GM12878 (cell line): ENCODE measurements around the gene GNA14.

Source experiments
- CEBPZ ChIP-seq: fragments of 150-350 bp; IDR thresholded peaks from 2 replicates; pipeline ENCODE4 v1.6.1; 2016; ENCODE audit warnings: low read depth, low read length
- CHD4 ChIP-seq: fragments of 200-600 bp; sonication (generic); IDR thresholded peaks from 2 replicates; pipeline ENCODE4 v1.6.1; 2016; ENCODE audit warnings: mild to moderate bottlenecking
- CREB1 ChIP-seq: IDR thresholded peaks from 2 replicates; pipeline ENCODE4 v1.6.1; 2012; ENCODE audit warnings: low read depth, mild to moderate bottlenecking, inconsistent platforms
- CTCF ChIP-seq, 3 experiments: IDR thresholded peaks in 2 of 3; conservative IDR thresholded peaks in 1 of 3; 2 replicates each; pipeline ENCODE4 v1.5.1; 2011; ENCODE audit warnings: low read depth in 3 of 3, low read length in 3 of 3, mild to moderate bottlenecking in 3 of 3, control low read depth in 2 of 3, moderate library complexity in 2 of 3, inconsistent platforms in 1 of 3, mixed read lengths in 1 of 3; ENCODE audit not compliant: control insufficient read depth in 2 of 3, insufficient read depth in 1 of 3; ENCODE audit errors: extremely low read depth in 1 of 3
- DPF2 ChIP-seq: fragments of 450-650 bp; IDR thresholded peaks from 2 replicates; pipeline ENCODE4 v1.6.1; 2017; ENCODE audit warnings: mild to moderate bottlenecking
- ELK1 ChIP-seq: IDR thresholded peaks from 2 replicates; pipeline ENCODE4 v1.6.1; 2012; ENCODE audit warnings: low read depth, low read length, improper control_type of control experiment
- EZH2 ChIP-seq: IDR thresholded peaks from 2 replicates; pipeline ENCODE4 v1.6.1; 2012; ENCODE audit warnings: low read depth, mild to moderate bottlenecking, control low read depth, inconsistent platforms, low read length, borderline replicate concordance; ENCODE audit not compliant: control insufficient read depth
- HDAC6 ChIP-seq: fragments of 200-600 bp; sonication (generic); IDR thresholded peaks from one replicate; pipeline ENCODE4 v1.8.0; 2017; ENCODE audit warnings: antibody characterized with exemption; ENCODE audit not compliant: unreplicated experiment
- KLF5 ChIP-seq: fragments of 450-650 bp; IDR thresholded peaks from 2 replicates; pipeline ENCODE4 v1.6.1; 2014; ENCODE audit warnings: mild to moderate bottlenecking; ENCODE audit not compliant: partially characterized antibody
- POLR2A ChIP-seq: IDR thresholded peaks from 2 replicates; pipeline ENCODE4 v1.6.1; 2011; ENCODE audit warnings: low read depth, mild to moderate bottlenecking, low read length
- RAD21 ChIP-seq: IDR thresholded peaks from 2 replicates; pipeline ENCODE4 v1.6.1; 2011; ENCODE audit warnings: mild to moderate bottlenecking, low read depth, low read length, moderate library complexity; ENCODE audit not compliant: insufficient read depth
- TF ChIP-seq, protein P1 (sequence below): fragments of 450-650 bp; IDR thresholded peaks from 2 replicates; pipeline ENCODE4 v1.6.1; 2018; ENCODE audit warnings: borderline replicate concordance, mild to moderate bottlenecking; ENCODE audit not compliant: partially characterized antibody
- TF ChIP-seq, protein P2 (sequence below): IDR thresholded peaks from 2 replicates; pipeline ENCODE4 v1.6.1; 2012; ENCODE audit warnings: low read depth, low read length, improper control_type of control experiment
- TF ChIP-seq, protein P3 (sequence below): IDR thresholded peaks from 2 replicates; pipeline ENCODE4 v1.6.1; 2011; ENCODE audit warnings: low read depth, mild to moderate bottlenecking, low read length, moderate library complexity, borderline replicate concordance; ENCODE audit errors: extremely low read depth

- TF ChIP-seq HDAC6 (no peak), DPF2 (no peak), KLF5 (no peak), EZH2 (no peak), ELK1 (no peak), CEBPZ (no peak), CTCF (IDR thresholded peaks at IDR 0.05 in 2 of 3, conservative IDR thresholded peaks at IDR 0.05 in 1 of 3; ENCODE audit: control insufficient read depth in 2 of 3, extremely low read depth in 1 of 3, insufficient read depth in 1 of 3, low read depth in 3 of 3, low read length in 3 of 3) (no peak), RAD21 (no peak), POLR2A (no peak), CREB1 (no peak), CHD4 (no peak)
- TF ChIP-seq, protein P1, sequence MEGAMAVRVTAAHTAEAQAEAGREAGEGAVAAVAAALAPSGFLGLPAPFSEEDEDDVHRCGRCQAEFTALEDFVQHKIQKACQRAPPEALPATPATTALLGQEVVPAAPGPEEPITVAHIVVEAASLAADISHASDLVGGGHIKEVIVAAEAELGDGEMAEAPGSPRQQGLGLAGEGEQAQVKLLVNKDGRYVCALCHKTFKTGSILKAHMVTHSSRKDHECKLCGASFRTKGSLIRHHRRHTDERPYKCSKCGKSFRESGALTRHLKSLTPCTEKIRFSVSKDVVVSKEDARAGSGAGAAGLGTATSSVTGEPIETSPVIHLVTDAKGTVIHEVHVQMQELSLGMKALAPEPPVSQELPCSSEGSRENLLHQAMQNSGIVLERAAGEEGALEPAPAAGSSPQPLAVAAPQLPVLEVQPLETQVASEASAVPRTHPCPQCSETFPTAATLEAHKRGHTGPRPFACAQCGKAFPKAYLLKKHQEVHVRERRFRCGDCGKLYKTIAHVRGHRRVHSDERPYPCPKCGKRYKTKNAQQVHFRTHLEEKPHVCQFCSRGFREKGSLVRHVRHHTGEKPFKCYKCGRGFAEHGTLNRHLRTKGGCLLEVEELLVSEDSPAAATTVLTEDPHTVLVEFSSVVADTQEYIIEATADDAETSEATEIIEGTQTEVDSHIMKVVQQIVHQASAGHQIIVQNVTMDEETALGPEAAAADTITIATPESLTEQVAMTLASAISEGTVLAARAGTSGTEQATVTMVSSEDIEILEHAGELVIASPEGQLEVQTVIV = no peak
- TF ChIP-seq, protein P2, sequence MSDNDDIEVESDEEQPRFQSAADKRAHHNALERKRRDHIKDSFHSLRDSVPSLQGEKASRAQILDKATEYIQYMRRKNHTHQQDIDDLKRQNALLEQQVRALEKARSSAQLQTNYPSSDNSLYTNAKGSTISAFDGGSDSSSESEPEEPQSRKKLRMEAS = no peak
- TF ChIP-seq, protein P3, sequence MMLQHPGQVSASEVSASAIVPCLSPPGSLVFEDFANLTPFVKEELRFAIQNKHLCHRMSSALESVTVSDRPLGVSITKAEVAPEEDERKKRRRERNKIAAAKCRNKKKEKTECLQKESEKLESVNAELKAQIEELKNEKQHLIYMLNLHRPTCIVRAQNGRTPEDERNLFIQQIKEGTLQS = no peak
These were observed 49.3 kb upstream of the GNA14 start for GRCh38 chr9:77697238-77697984.
